ENCODE data around the gene TRABD. TPM values are rescaled to one million over a fixed set of nuclear protein-coding genes. Genes with fewer than 3 reads are reported as not detected.
"Not testable (repeated sequence)": the region's sequence is repeated elsewhere in the genome, so short reads cannot be mapped to it uniquely, and the experiment has no call there.

Gene TRABD
- total RNA-seq, 1 experiment from 2014 or later, result 19.2 TPM

GRCh38 chr22:50151571-50152537, 33.9 kb upstream of the TRABD start:
- no peak for DNase-seq (ENCODE audit: low spot score)

DNA sequence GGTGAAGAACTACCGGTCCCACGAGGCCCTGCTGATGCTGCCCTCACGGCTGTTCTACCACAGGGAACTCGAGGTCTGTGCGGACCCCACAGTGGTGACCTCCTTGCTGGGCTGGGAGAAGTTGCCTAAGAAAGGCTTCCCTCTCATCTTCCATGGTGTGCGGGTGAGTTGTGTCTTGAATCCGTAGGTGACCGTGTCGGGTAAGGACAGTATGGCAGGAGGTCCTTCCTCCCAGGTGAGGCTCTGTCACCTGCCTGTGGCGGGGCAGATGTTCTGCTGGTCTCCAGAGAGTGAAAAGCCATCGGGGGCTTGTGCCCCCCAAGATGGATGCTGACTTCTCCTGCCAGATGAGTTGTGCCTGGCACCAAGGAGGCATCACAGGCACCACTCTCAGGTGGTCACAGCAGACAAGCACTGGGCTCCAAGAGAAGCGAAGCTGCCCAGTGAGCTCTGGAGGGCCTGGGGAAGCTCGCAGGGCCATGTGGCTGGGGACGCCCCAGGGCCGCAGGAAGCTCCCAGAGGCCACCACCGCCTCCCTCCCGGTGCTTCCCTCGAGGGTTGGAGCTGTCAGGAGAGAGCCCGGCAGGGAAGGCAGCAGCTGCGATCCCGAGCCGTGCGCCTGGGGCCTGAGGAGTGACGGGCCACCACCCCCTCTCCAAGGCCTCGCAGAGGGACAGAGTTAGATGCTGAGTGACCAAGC, 32.5 kb upstream of the TRABD start:
- DNase-seq (ENCODE audit: low spot score), result no peak

DNA sequence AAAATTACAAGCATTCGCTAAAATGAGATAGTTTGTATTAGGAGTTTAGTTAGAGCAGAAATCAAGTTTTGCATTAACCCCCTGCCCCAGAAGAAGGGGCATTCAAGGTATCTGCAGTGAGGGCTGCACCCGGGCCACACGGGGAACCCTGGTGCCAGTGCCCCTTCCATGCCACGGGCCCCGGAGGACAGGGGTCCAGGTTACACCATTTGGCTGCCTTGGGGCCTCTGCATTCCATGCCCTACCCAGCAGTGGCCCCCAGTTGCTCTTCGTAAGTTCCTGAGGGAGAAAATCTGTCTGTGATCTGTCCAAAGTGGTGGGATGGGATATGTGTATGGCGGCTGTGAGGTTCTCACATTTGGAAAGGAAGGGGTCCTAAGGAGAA, 32.0 kb upstream of the TRABD start:
- DNase-seq (ENCODE audit: low spot score), result no peak

GRCh38 chr22:50157709-50158375, 27.9 kb upstream of the TRABD start:
- no peak for DNase-seq (ENCODE audit: low spot score)

DNA sequence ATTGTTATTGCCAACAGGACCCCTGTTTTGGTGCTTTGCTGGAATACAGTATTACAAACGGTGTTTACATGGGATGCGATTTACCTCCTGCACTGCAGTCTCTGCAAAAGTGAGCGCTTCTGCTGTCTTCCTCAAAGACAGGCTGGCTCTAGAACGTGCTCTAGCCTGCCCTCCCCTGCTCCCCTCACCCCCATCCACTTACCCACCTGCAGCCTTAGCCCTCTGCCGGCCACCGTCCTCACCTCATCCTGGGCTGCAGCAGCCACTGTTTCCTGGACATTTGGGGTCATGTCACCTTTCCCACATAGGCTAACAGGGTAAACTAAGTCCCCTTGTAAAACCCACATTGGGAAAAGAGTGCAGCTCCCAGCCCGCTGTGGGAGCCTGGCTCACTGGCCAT, 24.8 kb upstream of the TRABD start:
- no peak for DNase-seq (ENCODE audit: low spot score)

DNA sequence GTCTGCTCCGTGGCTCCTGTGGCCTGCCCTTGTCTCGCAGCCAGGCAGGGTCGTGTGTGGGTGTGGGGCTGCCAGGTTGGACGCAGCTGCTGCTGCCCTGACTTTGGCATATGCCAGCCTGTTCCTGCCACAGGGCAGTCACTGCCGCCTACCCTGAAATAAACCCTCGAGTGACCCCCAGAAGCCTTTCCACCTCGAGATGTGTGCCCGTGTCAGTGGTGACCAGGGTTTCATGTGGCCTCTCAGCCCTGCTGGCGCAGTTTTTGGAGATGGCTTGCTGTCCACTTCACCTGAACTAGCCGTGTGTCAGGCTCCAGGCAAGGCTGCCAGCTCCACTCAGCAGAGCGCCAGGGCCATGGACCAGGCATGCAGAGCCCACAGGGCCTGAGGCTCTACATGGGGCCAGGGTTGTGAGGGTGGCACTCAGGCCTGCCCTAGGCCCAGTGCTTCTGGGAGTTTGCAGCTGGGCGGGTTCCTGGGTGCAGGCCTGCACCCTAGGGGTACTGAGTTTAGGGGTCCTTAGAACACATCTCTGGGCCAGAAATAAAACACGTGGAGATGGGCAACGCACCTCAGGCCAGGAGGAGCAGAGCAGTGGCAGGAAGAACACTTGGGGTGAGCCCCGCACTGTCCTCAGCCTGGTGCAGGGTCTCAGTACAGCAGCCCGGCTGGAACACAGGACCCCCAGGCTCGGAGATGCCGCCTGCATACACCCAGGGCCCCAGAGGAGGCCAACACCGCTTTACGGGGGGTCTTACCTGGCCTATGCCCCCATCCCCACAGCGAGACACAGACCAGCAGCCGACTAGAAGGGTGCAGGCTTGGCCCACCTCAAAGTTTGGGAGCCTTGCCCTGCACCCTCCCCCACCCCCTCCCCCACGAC, 24.0 kb upstream of the TRABD start:
- no peak for DNase-seq (ENCODE audit: low spot score)

DNA sequence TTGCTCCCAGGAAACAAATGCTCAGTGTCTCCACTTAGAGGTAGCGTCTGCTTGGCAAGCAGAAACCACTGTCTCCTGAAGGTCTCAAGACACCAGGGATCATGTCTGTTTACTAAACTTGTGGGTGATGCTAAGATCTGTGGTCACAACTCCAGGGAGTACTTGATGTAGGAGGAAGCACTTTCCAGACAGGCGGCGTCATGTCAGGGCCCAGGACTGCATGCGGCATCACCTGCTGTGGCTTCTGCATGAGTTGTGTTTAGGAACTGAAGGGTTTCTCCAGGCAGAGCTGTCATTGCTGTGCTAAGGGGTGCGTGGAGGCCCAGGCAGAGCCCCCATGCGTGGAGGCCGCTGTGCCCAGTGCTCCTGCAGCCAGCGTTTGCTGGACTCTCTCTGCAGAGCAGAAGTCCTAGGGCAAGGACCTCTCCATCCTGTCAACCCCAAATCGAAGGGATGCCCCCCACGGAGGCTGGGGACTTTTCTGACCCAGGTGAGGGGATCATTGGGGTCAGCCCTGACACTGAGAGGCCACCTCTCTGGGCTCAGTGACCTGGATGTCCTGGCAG, 23.2 kb upstream of the TRABD start:
- no peak for DNase-seq (ENCODE audit: low spot score)

- no peak for DNase-seq (ENCODE audit: low spot score)
Observed at GRCh38 chr22:50165436-50166123, 20.1 kb upstream of the TRABD start.

- DNase-seq (ENCODE audit: low spot score), result no peak
Observed at GRCh38 chr22:50167689-50168489, 17.8 kb upstream of the TRABD start.

- not testable (repeated sequence) for DNase-seq (ENCODE audit: low spot score)
Observed at GRCh38 chr22:50168490-50169180, 17.1 kb upstream of the TRABD start.

DNA sequence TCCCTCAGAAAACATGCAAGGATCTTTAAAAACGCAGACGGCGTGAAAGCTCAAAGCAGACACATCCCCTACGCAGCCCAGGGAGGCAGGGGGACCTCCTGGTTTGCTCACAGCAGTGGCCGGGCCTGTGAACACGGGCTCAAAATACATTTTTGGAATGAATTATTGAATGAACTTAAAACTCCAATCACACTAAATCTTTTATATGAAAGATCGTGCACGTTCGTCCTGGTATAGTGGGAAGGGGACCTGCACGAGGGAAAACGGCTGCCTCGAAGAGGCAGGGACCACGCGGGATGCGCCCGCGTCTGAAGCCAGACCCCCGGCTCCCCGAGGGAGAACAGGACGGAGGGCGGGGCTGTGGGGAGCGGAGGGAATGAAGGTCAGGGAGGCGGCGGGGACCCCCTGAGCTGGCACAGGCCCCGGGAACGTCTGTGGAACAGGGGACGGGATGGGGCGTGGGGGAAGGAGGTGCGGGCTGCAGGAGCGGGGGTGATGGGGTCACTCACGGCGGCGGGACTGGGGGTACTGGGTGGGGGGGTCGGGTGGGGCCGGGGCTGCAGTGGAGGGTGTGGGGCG, 16.4 kb upstream of the TRABD start:
- no peak for DNase-seq (ENCODE audit: low spot score)

DNA sequence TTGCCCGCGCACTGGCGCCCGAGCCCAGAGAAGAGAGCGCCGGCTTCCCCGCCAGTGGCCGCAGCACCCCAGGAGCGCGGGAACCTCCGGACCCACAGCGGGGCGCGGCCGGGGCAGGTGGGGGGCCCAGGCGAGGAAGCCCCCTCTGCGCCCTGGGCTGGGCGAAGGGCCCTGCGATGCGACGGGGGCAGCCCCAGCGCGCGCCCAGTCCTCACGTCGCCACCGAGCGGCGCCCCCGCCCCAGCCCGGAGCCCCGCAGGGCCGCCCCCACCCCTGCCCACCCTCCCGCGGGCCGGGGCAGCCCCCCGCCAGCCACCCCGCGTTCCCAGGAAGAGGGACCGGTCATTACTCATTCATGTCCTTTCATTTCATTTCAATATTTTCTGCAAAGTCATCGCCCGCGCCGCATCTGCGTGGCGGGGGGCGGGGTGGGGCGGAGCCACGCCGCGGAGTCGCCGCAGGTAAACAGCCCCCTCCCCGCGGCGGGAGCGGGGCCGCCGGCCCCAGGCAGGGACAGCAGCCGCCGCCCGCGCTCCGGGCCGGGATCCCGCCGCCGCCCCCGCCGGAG, 15.9 kb upstream of the TRABD start:
- no peak for DNase-seq (ENCODE audit: low spot score)

DNA sequence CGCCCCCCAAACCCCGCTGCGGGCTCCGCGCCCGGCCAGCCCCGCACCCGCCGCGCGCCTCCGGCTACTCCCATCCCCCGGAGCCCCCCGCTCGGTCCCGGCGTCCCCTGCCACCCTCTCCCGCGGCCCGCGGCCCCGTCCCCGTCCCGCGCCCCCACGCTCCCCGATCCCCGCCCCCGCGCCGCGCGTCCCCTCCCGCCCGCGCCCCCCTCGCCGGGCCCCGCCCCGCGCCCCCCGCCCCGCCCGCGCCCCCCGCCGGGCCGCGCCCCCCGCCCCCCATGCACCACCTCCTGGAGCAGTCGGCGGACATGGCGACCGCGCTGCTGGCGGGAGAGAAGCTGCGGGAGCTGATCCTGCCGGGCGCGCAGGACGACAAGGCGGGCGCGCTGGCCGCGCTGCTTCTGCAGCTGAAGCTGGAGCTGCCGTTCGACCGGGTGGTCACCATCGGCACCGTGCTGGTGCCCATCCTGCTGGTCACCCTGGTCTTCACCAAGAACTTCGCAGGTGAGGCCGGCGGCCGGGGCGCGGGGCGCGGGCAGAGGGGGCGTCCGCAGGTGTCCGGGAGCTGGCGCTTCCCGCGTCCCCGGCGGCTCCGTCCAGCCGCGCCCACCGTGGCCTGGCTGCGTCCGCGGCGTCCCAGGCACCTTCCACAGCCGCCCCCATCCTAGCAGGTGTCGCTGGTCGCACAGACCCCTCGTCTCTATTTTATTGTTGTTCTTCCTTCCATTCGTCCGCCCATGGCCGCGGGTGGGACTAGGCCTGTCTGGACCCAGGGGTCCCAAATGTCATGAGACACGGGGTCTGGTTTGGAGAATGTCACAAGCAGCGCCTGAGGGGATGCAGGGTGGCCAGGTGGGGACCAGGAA, 15.0 kb upstream of the TRABD start, which contains the start of gene PANX2:
PANX2 (plus strand) TSS at position 279 of the 866 bp plus-strand sequence; CDS start at position 279, 0 bp downstream.
- no peak for DNase-seq (ENCODE audit: low spot score)

- DNase-seq (ENCODE audit: low spot score), result no peak
Observed at GRCh38 chr22:50171319-50171964, 14.3 kb upstream of the TRABD start.

GRCh38 chr22:50171965-50172421, 13.7 kb upstream of the TRABD start:
- DNase-seq (ENCODE audit: low spot score), result no peak

DNA sequence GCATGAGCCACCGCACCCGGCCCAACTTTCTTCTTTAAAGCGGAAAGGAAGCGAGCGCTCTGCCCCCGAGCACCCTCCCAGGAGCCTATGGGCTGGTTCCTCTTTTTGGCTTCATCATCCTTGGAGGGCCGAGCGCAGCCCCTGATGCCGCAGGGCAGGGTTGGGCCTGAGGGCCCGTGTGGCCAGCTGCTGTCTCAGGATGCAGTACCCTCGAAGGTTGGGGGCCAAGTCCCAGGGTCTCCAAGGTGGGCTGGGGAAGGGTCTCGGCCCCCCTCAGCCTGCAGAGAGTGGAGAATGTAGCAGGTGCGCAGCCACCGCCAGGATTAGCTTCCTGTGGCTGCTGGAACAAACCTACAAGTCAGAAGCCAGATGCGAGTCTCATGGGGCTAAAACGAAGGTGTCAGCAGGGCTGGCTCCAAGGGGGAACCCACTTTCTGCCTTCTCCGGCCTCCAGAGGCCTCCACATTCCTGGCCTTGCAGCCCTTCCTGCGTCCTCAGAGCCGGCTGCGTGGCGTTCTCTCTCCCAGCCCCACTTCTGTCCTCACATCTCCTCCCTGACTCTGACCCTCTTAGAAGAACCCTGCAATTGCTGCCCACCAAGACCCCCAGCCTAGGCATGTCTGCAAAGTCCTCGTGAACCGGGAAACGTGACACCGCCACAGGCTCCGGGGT, 12.3 kb upstream of the TRABD start:
- DNase-seq (ENCODE audit: low spot score), result no peak

All from A172 (cell line).